SK-N-SH (cell line): ENCODE results near the gene ZCCHC14. TPM values are rescaled to one million over a fixed set of nuclear protein-coding genes. Genes with fewer than 3 reads are reported as not detected.

Source experiments
- CTCF ChIA-PET: fragments of 300-600, 350-600 bp; formaldehyde crosslinking; extraction: SDS; loops from one replicate; lab custom pipeline; 2021; lab: Yijun Ruan, JAX
- POLR2A ChIA-PET: fragments of 350-600 bp; sonication (Branson Sonifier 250); formaldehyde crosslinking; extraction: SDS; loops from one replicate; lab custom pipeline; 2020; ENCODE audit warnings: antibody characterized with exemption, inconsistent platforms; lab: Yijun Ruan, JAX
- DNase-seq: peaks from one replicate; pipeline ENCODE4 v3.0.0; 2012
- H2AFZ ChIP-seq: fragments of 200-600 bp; sonication (generic); 2 replicates; pipeline ENCODE4 v1.8.1; 2016; ENCODE audit warnings: antibody characterized with exemption, mild to moderate bottlenecking, low read depth
- H3F3A ChIP-seq: fragments of 200-600 bp; sonication (generic); replicated peaks from 2 replicates; pipeline ENCODE3; 2016; ENCODE audit warnings: antibody characterized with exemption, mild to moderate bottlenecking; ENCODE audit not compliant: insufficient read depth
- H3K27ac ChIP-seq, 2 experiments: fragments of 200-500 bp in 1 of 2; fragments of 200-600 bp in 1 of 2; sonication (Bioruptor generic) in 1 of 2; sonication (generic), shearing (Covaris generic) in 1 of 2; 2 replicates each; pipeline versions ENCODE4 v1.5.1 to v1.6.1; 2014 to 2016; ENCODE audit warnings: low read depth in 2 of 2, inconsistent platforms in 1 of 2, low read length in 1 of 2, mild to moderate bottlenecking in 1 of 2, mixed read lengths in 1 of 2
- H3K27me3 ChIP-seq: fragments of 200-600 bp; sonication (generic), shearing (Covaris generic); 2 replicates; pipeline ENCODE4 v1.6.1; 2016; ENCODE audit warnings: mixed run types; ENCODE audit not compliant: insufficient read depth
- H3K36me3 ChIP-seq, 2 experiments: fragments of 200-500 bp in 1 of 2; fragments of 200-600 bp in 1 of 2; sonication (Bioruptor generic) in 1 of 2; sonication (generic) in 1 of 2; replicated peaks in 1 of 2; 2 replicates each; pipeline versions ENCODE3 to v1.5.1; 2014 to 2016; ENCODE audit warnings: low read length in 1 of 2, mild to moderate bottlenecking in 1 of 2; ENCODE audit not compliant: insufficient read depth in 2 of 2, control insufficient read depth in 1 of 2
- H3K4me1 ChIP-seq, 2 experiments: fragments of 200-500 bp in 1 of 2; fragments of 200-600 bp in 1 of 2; sonication (Bioruptor generic) in 1 of 2; sonication (generic), shearing (Covaris generic) in 1 of 2; 2 replicates each; pipeline versions ENCODE4 v1.5.1 to v1.6.1; 2014 to 2016; ENCODE audit warnings: low read depth in 1 of 2, low read length in 1 of 2, mixed run types in 1 of 2; ENCODE audit not compliant: insufficient read depth in 2 of 2, control insufficient read depth in 1 of 2
- H3K4me2 ChIP-seq: fragments of 200-600 bp; sonication (generic), shearing (Covaris generic); 2 replicates; pipeline ENCODE4 v1.6.1; 2017; ENCODE audit warnings: mixed run types
- H3K4me3 ChIP-seq, 2 experiments: fragments of 200-500 bp in 1 of 2; fragments of 200-600 bp in 1 of 2; sonication (Bioruptor generic) in 1 of 2; sonication (generic), shearing (Covaris generic) in 1 of 2; 2 replicates each; pipeline versions ENCODE4 v1.5.1 to v1.8.1; 2014 to 2016; ENCODE audit warnings: low read depth in 2 of 2, inconsistent platforms in 1 of 2, low read length in 1 of 2, mild to moderate bottlenecking in 1 of 2, mixed read lengths in 1 of 2, moderate library complexity in 1 of 2
- H3K79me2 ChIP-seq: fragments of 200-600 bp; sonication (generic); 2 replicates; pipeline ENCODE4 v1.8.1; 2017; ENCODE audit warnings: mild to moderate bottlenecking; ENCODE audit not compliant: insufficient read depth
- H3K9ac ChIP-seq: fragments of 200-600 bp; sonication (generic); 2 replicates; pipeline ENCODE4 v1.6.1; 2017; ENCODE audit warnings: mixed run types
- H3K9me2 ChIP-seq: fragments of 200-600 bp; sonication (generic); 2 replicates; pipeline ENCODE4 v1.6.1; 2017; ENCODE audit warnings: mixed run types
- H3K9me3 ChIP-seq: fragments of 200-600 bp; sonication (generic); 2 replicates; pipeline ENCODE4 v1.6.1; 2017; ENCODE audit warnings: mixed run types, mild to moderate bottlenecking, moderate library complexity
- H4K20me1 ChIP-seq: fragments of 200-600 bp; sonication (generic); 2 replicates; pipeline ENCODE4 v1.6.1; 2017; ENCODE audit warnings: mild to moderate bottlenecking, mixed run types; ENCODE audit not compliant: insufficient read depth
- EZH2phosphoT487 ChIP-seq: fragments of 200-600 bp; sonication (generic); IDR thresholded peaks from 2 replicates; pipeline ENCODE4 v1.6.1; 2017; ENCODE audit warnings: low read depth, mixed run types, mild to moderate bottlenecking, antibody characterized with exemption, moderate library complexity, borderline replicate concordance
- FOSL2 ChIP-seq: IDR thresholded peaks from 2 replicates; pipeline ENCODE4 v1.4.0; 2012; ENCODE audit warnings: low read depth, mild to moderate bottlenecking, moderate library complexity, borderline replicate concordance
- GABPA ChIP-seq: IDR thresholded peaks from 2 replicates; pipeline ENCODE4 v1.4.0; 2012; ENCODE audit warnings: low read depth, mild to moderate bottlenecking
- JUND ChIP-seq: IDR thresholded peaks from 2 replicates; pipeline ENCODE4 v1.4.0; 2012
- MAX ChIP-seq: IDR thresholded peaks from 2 replicates; pipeline ENCODE4 v1.4.0; 2012; ENCODE audit warnings: low read depth
- MXI1 ChIP-seq: IDR thresholded peaks from 2 replicates; pipeline ENCODE4 v1.6.1; 2012; ENCODE audit warnings: mild to moderate bottlenecking, low read depth, low read length, improper control_type of control experiment
- NRF1 ChIP-seq: IDR thresholded peaks from 2 replicates; pipeline ENCODE4 v1.6.1; 2012; ENCODE audit warnings: low read depth, mild to moderate bottlenecking, low read length
- PBX3 ChIP-seq: IDR thresholded peaks from 2 replicates; pipeline ENCODE4; 2012
- POLR2AphosphoS5 ChIP-seq: IDR thresholded peaks from 2 replicates; pipeline ENCODE4 v1.6.1; 2012; ENCODE audit warnings: low read depth, low read length
- RCOR1 ChIP-seq: fragments of 150-350 bp; IDR thresholded peaks from 2 replicates; pipeline ENCODE4 v1.6.1; 2017; ENCODE audit warnings: antibody characterized with exemption, low read length
- RXRA ChIP-seq: IDR thresholded peaks from 2 replicates; pipeline ENCODE4 v1.4.0; 2012; ENCODE audit warnings: low read depth, mild to moderate bottlenecking, borderline replicate concordance
- SMC3 ChIP-seq: IDR thresholded peaks from 2 replicates; pipeline ENCODE4 v1.6.1; 2012; ENCODE audit warnings: low read depth, low read length, improper control_type of control experiment
- TAF1 ChIP-seq: IDR thresholded peaks from 2 replicates; pipeline ENCODE4 v1.6.1; 2012; ENCODE audit warnings: low read depth, mild to moderate bottlenecking, low read length, moderate library complexity, borderline replicate concordance
- TEAD4 ChIP-seq: IDR thresholded peaks from 2 replicates; pipeline ENCODE4 v1.4.0; 2012; ENCODE audit warnings: mild to moderate bottlenecking, borderline replicate concordance; ENCODE audit not compliant: insufficient read depth
- USF2 ChIP-seq: fragments of 150-350 bp; IDR thresholded peaks from 2 replicates; pipeline ENCODE4 v1.6.1; 2017; ENCODE audit warnings: antibody characterized with exemption, low read length, low read depth, borderline replicate concordance
- WGBS: methylation state at CpG from one replicate; pipeline ENCODE4 v1.1.6; 2017; ENCODE audit warnings: low lambda C conversion rate; 5-methylcytosine and 5-hydroxymethylcytosine counted together
- polyA plus RNA-seq, 3 experiments: library from polyadenylated mRNA; depleted of rRNA; stranded (reverse); fragments of >200 nt; gene quantifications; 2 replicates each; pipeline ENCODE4 v1.2.3, GENCODE V29; 2012

ZCCHC14 gene
- polyA plus RNA-seq, 1 of the 3 experiments (the other 2 are of a cell fraction), result 5.7 TPM

- TF ChIP-seq MXI1 (no peak), RCOR1 (no peak), FOSL2 (no peak), GABPA (no peak), NRF1 (no peak), TEAD4 (no peak), PBX3 (no peak), USF2 (no peak), MAX (no peak), SMC3 (no peak), JUND (no peak), RXRA (no peak), POLR2AphosphoS5 (no peak), TAF1 (no peak), EZH2phosphoT487 (no peak)
Measured at GRCh38 chr16:87404764-87405625, 87.8 kb downstream of the ZCCHC14 start.

More at GRCh38 chr16:87404764-87405625, 87.8 kb downstream of the ZCCHC14 start:
- Histone ChIP-seq H3K27ac (no peak overlapping the region), H3K4me1 (no peaks in the 10 kb centered on the region), H3K27me3 (no peaks in the 10 kb centered on the region), H3K9me3 (no peaks in the 10 kb centered on the region), H3K79me2 (peaks cover 12% of the 10 kb centered on the region; the same call in 1 of the 2 replicates), H4K20me1 (no peaks in the 10 kb centered on the region), H3K4me3 (no peak overlapping the region), H3K9me2 (no peaks in the 10 kb centered on the region), H3K4me2 (no peak overlapping the region), H3K36me3 (peaks cover 54 to 83% of the 10 kb centered on the region in 2 experiments), H2AFZ (no peak overlapping the region), H3K9ac (no peak overlapping the region), H3F3A (peaks cover 7% of the 10 kb centered on the region)
- ChIA-PET CTCF (interaction anchor here (1.0 to 1.6 kb wide), 6 partner anchors 11 to 365 kb away, joined by 3 to 9 read pairs (median 4); no protein-coding TSS in a partner anchor), POLR2A (no interaction called here)
- WGBS, result 95% methylated on average over 17 of the region's 19 CpGs
- no peak for DNase-seq
